ENCODE results near the gene WWOX.

GRCh38 chr16:78773291-78773702 lies 673.8 kb downstream of the WWOX start:
- TF ChIP-seq, protein P1, sequence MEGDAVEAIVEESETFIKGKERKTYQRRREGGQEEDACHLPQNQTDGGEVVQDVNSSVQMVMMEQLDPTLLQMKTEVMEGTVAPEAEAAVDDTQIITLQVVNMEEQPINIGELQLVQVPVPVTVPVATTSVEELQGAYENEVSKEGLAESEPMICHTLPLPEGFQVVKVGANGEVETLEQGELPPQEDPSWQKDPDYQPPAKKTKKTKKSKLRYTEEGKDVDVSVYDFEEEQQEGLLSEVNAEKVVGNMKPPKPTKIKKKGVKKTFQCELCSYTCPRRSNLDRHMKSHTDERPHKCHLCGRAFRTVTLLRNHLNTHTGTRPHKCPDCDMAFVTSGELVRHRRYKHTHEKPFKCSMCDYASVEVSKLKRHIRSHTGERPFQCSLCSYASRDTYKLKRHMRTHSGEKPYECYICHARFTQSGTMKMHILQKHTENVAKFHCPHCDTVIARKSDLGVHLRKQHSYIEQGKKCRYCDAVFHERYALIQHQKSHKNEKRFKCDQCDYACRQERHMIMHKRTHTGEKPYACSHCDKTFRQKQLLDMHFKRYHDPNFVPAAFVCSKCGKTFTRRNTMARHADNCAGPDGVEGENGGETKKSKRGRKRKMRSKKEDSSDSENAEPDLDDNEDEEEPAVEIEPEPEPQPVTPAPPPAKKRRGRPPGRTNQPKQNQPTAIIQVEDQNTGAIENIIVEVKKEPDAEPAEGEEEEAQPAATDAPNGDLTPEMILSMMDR (conservative IDR thresholded peaks at IDR 0.05) = no peak
- TF ChIP-seq EZH2 (IDR thresholded peaks at IDR 0.05; ENCODE audit: low read depth) = no peak

Data from PC-9 (cell line).